Mesendoderm (in vitro differentiated cells): Measurements from ENCODE around the gene PPP2R2C.
A peak's percentile ranks its signal among the peaks of the same experiment; 100 is the strongest.

Experiments
- DNase-seq: peaks from one replicate; pipeline ENCODE4 v3.0.0; 2013
- H2AK5ac ChIP-seq: 2 replicates; pipeline ENCODE4 v1.6.1; 2013; ENCODE audit warnings: low read length, inconsistent platforms
- H2BK120ac ChIP-seq: 2 replicates; pipeline ENCODE4 v1.6.1; 2013; ENCODE audit warnings: low read depth, mild to moderate bottlenecking, low read length, moderate library complexity, mixed read lengths
- H2BK15ac ChIP-seq: replicated peaks from 2 replicates; pipeline ENCODE4 v1.6.1; 2013; ENCODE audit warnings: low read depth, mild to moderate bottlenecking, moderate library complexity
- H2BK5ac ChIP-seq: 2 replicates; pipeline ENCODE4 v1.6.1; 2013; ENCODE audit warnings: low read length, inconsistent platforms
- H3K18ac ChIP-seq: 2 replicates; pipeline ENCODE4 v1.6.1; 2013; ENCODE audit warnings: mild to moderate bottlenecking, low read length, mixed read lengths
- H3K23ac ChIP-seq: one replicate; pipeline ENCODE4 v1.6.1; 2013; ENCODE audit warnings: low read length
- H3K27ac ChIP-seq: 2 replicates; pipeline ENCODE4 v1.5.1; 2013; ENCODE audit warnings: low read depth, mild to moderate bottlenecking, inconsistent platforms, low read length, moderate library complexity
- H3K27me3 ChIP-seq: 2 replicates; pipeline ENCODE4 v1.6.1; 2013; ENCODE audit warnings: low read length, control low read depth, mild to moderate bottlenecking, inconsistent platforms; ENCODE audit not compliant: insufficient read depth, poor library complexity
- H3K36me3 ChIP-seq: 2 replicates; pipeline ENCODE4 v1.6.1; 2013; ENCODE audit warnings: low read length, inconsistent platforms; ENCODE audit not compliant: control insufficient read depth, insufficient read depth
- H3K4ac ChIP-seq: one replicate; pipeline ENCODE4 v1.6.1; 2013; ENCODE audit warnings: low read depth, mild to moderate bottlenecking, low read length, moderate library complexity
- H3K4me1 ChIP-seq: 2 replicates; pipeline ENCODE4 v1.6.1; 2013; ENCODE audit warnings: low read depth, low read length, inconsistent platforms; ENCODE audit not compliant: control insufficient read depth
- H3K4me2 ChIP-seq: 2 replicates; pipeline ENCODE4 v1.6.1; 2013; ENCODE audit warnings: low read length
- H3K4me3 ChIP-seq: 2 replicates; pipeline ENCODE4 v1.5.1; 2013; ENCODE audit warnings: mild to moderate bottlenecking, low read length
- H3K56ac ChIP-seq: one replicate; pipeline ENCODE4 v1.6.1; 2013; ENCODE audit warnings: low read length
- H3K79me1 ChIP-seq: 2 replicates; pipeline ENCODE4 v1.6.1; 2013; ENCODE audit warnings: low read length, inconsistent platforms
- H3K79me2 ChIP-seq: 2 replicates; pipeline ENCODE4 v1.6.1; 2013; ENCODE audit warnings: mild to moderate bottlenecking, low read length; ENCODE audit not compliant: control insufficient read depth, insufficient read depth
- H3K9ac ChIP-seq: 2 replicates; pipeline ENCODE4 v1.6.1; 2013; ENCODE audit warnings: low read length, inconsistent platforms
- H4K5ac ChIP-seq: one replicate; pipeline ENCODE4 v1.6.1; 2013; ENCODE audit warnings: low read length
- H4K8ac ChIP-seq: one replicate; pipeline ENCODE4 v1.6.1; 2013; ENCODE audit warnings: low read depth, mild to moderate bottlenecking, control low read depth, low read length, moderate library complexity
- WGBS: extraction: QIAGEN DNeasy Blood & Tissue Kit; methylation state at CpG from one replicate; pipeline ENCODE4 v1.1.7; 2013; ENCODE audit warnings: low lambda C conversion rate, missing lambda C conversion rate; ENCODE audit not compliant: insufficient coverage; ENCODE audit errors: extremely low coverage; 5-methylcytosine and 5-hydroxymethylcytosine counted together

Gene PPP2R2C

GRCh38 chr4:6332669-6333050 is 139.8 kb downstream of the PPP2R2C start:
- Histone ChIP-seq H4K8ac (no peak overlapping the region), H3K27ac (no peak overlapping the region), H3K4me2 (no peak overlapping the region), H3K4me3 (no peak overlapping the region), H3K18ac (no peak overlapping the region), H3K79me1 (no peaks in the 10 kb centered on the region), H3K9ac (no peak overlapping the region), H4K5ac (no peak overlapping the region), H3K27me3 (no peaks in the 10 kb centered on the region), H2BK120ac (no peak overlapping the region), H2BK15ac (no peak overlapping the region), H3K23ac (no peak overlapping the region), H3K56ac (no peak overlapping the region), H3K4ac (no peak overlapping the region), H2AK5ac (no peak overlapping the region), H3K4me1 (no peaks in the 10 kb centered on the region), H2BK5ac (no peak overlapping the region), H3K79me2 (no peaks in the 10 kb centered on the region), H3K36me3 (no peaks in the 10 kb centered on the region)
- no CpG with 5 or more reads among the region's 6 CpGs for WGBS
- no peak for DNase-seq

- no peak overlapping the region for H4K5ac ChIP-seq
- H3K18ac ChIP-seq: no peak overlapping the region
- H3K4me3 ChIP-seq: no peak overlapping the region
- no peak overlapping the region for H2BK120ac ChIP-seq
- no peaks in the 10 kb centered on the region for H3K4me1 ChIP-seq
- no peak overlapping the region for H3K27ac ChIP-seq
- no peaks in the 10 kb centered on the region for H3K79me1 ChIP-seq
- H3K4me2 ChIP-seq: no peak overlapping the region
- no peak overlapping the region for H4K8ac ChIP-seq
- H3K79me2 ChIP-seq: no peaks in the 10 kb centered on the region
- H3K56ac ChIP-seq: no peak overlapping the region
- no peak overlapping the region for H3K9ac ChIP-seq
- H2AK5ac ChIP-seq: no peak overlapping the region
- no peaks in the 10 kb centered on the region for H3K36me3 ChIP-seq
- DNase-seq: peak; percentile 59
- WGBS: no CpG with 5 or more reads among the region's 18 CpGs
- no peak overlapping the region for H3K4ac ChIP-seq
- no peak overlapping the region for H2BK15ac ChIP-seq
- no peaks in the 10 kb centered on the region for H3K27me3 ChIP-seq
- H2BK5ac ChIP-seq: no peak overlapping the region
- no peak overlapping the region for H3K23ac ChIP-seq
Measured at GRCh38 chr4:6332042-6332668, 140.3 kb downstream of the PPP2R2C start.

GRCh38 chr4:6331468-6331867 is 140.9 kb downstream of the PPP2R2C start:
- Histone ChIP-seq H3K36me3 (no peaks in the 10 kb centered on the region), H3K4me2 (no peak overlapping the region), H3K56ac (no peak overlapping the region), H3K79me2 (no peaks in the 10 kb centered on the region), H3K18ac (no peak overlapping the region), H2BK15ac (no peak overlapping the region), H2AK5ac (no peak overlapping the region), H3K9ac (no peak overlapping the region), H2BK5ac (no peak overlapping the region), H3K27ac (no peak overlapping the region), H3K4ac (no peak overlapping the region), H2BK120ac (no peak overlapping the region), H3K23ac (no peak overlapping the region), H3K27me3 (no peaks in the 10 kb centered on the region), H3K4me1 (no peaks in the 10 kb centered on the region), H3K4me3 (no peak overlapping the region), H4K5ac (no peak overlapping the region), H3K79me1 (no peaks in the 10 kb centered on the region), H4K8ac (no peak overlapping the region)
- no peak for DNase-seq
- no CpG with 5 or more reads among the region's 6 CpGs for WGBS

GRCh38 chr4:6331018-6331417 is 141.4 kb downstream of the PPP2R2C start:
- H3K79me2 ChIP-seq: no peaks in the 10 kb centered on the region
- H3K4me3 ChIP-seq: no peak overlapping the region
- DNase-seq: peak; percentile 74

GRCh38 chr4:6330384-6330767 is 142.0 kb downstream of the PPP2R2C start:
- Histone ChIP-seq H3K36me3 (no peaks in the 10 kb centered on the region), H3K4me1 (no peaks in the 10 kb centered on the region), H2BK5ac (no peak overlapping the region), H3K79me1 (no peaks in the 10 kb centered on the region), H3K27me3 (no peaks in the 10 kb centered on the region), H3K27ac (no peak overlapping the region), H3K18ac (no peak overlapping the region), H4K8ac (no peak overlapping the region), H4K5ac (no peak overlapping the region), H2BK15ac (no peak overlapping the region), H3K56ac (no peak overlapping the region), H3K79me2 (no peaks in the 10 kb centered on the region), H3K4me2 (no peak overlapping the region), H3K9ac (no peak overlapping the region), H3K4ac (no peak overlapping the region), H2BK120ac (no peak overlapping the region), H2AK5ac (no peak overlapping the region), H3K4me3 (no peak overlapping the region), H3K23ac (no peak overlapping the region)
- no CpG with 5 or more reads among the region's 7 CpGs for WGBS
- DNase-seq: no peak

More at GRCh38 chr4:6331018-6331417, 141.4 kb downstream of the PPP2R2C start:
- no peak overlapping the region for H4K8ac ChIP-seq
- H4K5ac ChIP-seq: no peak overlapping the region
- H2BK120ac ChIP-seq: no peak overlapping the region
- H3K27ac ChIP-seq: no peak overlapping the region
- no peak overlapping the region for H2AK5ac ChIP-seq
- no peaks in the 10 kb centered on the region for H3K4me1 ChIP-seq
- no peak overlapping the region for H2BK15ac ChIP-seq
- H3K23ac ChIP-seq: no peak overlapping the region
- no peaks in the 10 kb centered on the region for H3K27me3 ChIP-seq
- H2BK5ac ChIP-seq: no peak overlapping the region
- no peak overlapping the region for H3K9ac ChIP-seq
- no peak overlapping the region for H3K56ac ChIP-seq
- H3K79me1 ChIP-seq: no peaks in the 10 kb centered on the region
- H3K18ac ChIP-seq: no peak overlapping the region
- no peaks in the 10 kb centered on the region for H3K36me3 ChIP-seq
- no CpG with 5 or more reads among the region's 8 CpGs for WGBS
- no peak overlapping the region for H3K4ac ChIP-seq
- no peak overlapping the region for H3K4me2 ChIP-seq
